AG04449 (cell line): ENCODE measurements around the gene SRBD1.

ENCODE experiments used
- CTCF ChIA-PET: fragments of 350-600 bp; formaldehyde crosslinking; extraction: SDS; loops from one replicate; lab custom pipeline; 2021; ENCODE audit warnings: antibody characterized with exemption; lab: Yijun Ruan, JAX
- POLR2A ChIA-PET: fragments of 400-600, 350-600 bp; formaldehyde crosslinking; extraction: SDS; loops from one replicate; lab custom pipeline; 2020; ENCODE audit warnings: antibody characterized with exemption, inconsistent platforms; lab: Yijun Ruan, JAX
- DNase-seq: peaks from one replicate; pipeline ENCODE4 v3.0.0-alpha.2; 2010; ENCODE audit warnings: low read depth, low spot score
- H3K4me3 ChIP-seq: 2 replicates; pipeline ENCODE4 v1.5.1; 2011; ENCODE audit warnings: low read depth, mild to moderate bottlenecking, control low read depth, low read length
- TF ChIP-seq, protein P1 (sequence below): IDR thresholded peaks from one replicate; pipeline ENCODE4 v1.5.1; 2011; ENCODE audit warnings: mild to moderate bottlenecking, moderate library complexity, low read length, control low read depth, inconsistent platforms; ENCODE audit not compliant: insufficient read depth; ENCODE audit errors: missing control alignments

SRBD1 gene

DNA sequence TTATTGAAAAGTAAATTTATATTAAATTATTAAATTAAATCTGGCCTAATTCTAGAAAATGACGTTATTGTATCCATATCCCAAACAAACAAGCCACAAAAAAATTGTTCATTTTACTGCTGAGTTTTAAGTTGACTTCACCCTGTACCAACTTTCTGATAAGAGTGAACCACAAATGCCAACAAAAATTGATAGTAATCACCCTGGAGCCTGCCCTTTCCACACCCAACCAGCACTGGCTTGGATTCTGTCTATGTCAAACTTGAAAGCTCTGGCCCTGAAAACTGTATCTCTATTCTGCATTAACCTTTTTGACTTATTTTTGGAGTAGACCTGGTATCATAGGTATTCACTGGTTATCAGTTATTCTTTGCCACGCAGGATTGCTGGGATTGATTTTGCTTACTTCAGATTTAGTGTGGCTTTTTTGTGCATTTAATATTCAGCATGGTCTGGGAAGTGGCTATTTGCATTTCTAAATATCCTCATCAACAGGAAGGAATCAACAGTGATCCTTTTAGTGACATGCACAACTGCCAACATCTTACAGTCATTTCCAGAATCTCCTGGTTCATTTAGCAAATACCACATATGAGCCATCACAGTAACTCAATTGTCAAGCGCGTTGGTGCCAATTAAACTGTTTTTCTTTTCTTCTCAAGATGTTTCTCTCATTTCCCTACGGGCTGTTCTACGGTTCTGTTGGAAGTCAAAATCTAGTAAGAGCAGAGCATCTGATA lies 11.4 kb upstream of the SRBD1 start:
- ChIA-PET CTCF (no interaction called here), POLR2A (no interaction called here)
- DNase-seq = no peak
- TF ChIP-seq, protein P1, sequence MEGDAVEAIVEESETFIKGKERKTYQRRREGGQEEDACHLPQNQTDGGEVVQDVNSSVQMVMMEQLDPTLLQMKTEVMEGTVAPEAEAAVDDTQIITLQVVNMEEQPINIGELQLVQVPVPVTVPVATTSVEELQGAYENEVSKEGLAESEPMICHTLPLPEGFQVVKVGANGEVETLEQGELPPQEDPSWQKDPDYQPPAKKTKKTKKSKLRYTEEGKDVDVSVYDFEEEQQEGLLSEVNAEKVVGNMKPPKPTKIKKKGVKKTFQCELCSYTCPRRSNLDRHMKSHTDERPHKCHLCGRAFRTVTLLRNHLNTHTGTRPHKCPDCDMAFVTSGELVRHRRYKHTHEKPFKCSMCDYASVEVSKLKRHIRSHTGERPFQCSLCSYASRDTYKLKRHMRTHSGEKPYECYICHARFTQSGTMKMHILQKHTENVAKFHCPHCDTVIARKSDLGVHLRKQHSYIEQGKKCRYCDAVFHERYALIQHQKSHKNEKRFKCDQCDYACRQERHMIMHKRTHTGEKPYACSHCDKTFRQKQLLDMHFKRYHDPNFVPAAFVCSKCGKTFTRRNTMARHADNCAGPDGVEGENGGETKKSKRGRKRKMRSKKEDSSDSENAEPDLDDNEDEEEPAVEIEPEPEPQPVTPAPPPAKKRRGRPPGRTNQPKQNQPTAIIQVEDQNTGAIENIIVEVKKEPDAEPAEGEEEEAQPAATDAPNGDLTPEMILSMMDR = no peak
- H3K4me3 ChIP-seq = no peak overlapping the region

DNA sequence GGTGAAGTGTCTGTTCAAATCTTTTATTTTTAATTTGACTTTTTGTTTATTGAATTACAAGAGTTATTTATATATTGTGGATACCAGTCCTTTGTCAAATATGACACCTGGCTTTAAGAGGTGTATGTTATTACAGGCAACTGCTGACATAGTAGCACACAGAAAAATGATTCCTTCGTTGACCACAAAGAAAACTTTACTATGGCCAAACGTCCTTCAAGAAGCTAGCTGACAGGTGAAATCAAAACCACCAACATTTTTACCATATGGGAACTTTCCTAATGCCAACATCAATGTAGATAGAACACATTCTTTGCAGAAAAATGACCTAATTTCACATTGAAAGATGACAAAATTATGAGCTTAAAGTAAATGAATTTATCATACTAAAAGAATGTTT lies 6.4 kb upstream of the SRBD1 start:
- TF ChIP-seq, protein P1 = no peak
- ChIA-PET POLR2A (interaction anchor here (0.6 kb wide), 1 partner anchor 161 kb away, joined by 3 read pairs; no protein-coding TSS in a partner anchor), CTCF (no interaction called here)
- no peak overlapping the region for H3K4me3 ChIP-seq
- no peak for DNase-seq

DNA sequence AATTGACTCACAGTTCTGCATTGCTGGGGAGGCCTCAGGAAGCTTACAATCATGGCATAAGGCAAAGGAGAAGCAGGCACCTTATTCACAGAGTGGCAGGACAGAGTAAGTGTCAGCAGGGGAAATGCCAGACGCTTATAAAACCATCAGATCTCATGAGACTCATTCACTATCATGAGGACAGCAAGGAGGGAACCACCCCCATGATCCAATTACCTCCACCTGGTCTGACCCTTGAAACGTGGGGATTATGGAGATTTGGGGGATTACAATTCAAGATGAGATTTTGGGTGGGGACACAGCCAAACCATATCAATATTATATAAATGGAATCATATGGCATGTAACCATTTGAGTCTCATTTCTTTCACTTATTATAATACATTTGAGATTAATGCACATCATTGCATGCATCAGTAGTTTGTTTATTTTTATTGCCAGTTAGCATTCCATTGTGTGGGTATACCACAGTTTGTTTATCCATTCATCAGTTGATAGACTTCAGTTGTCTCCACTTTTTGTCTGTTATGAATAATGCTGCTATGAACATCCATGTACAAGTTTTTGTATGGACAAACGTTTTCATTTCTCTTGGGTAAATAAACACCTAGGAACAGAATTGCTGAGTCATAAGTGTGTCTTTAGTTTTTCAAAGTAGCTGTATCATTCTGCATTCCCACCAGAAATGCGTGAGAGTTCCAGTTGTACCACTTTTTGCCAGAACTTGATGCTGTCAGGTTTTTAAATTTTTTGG lies 5.8 kb upstream of the SRBD1 start:
- TF ChIP-seq, protein P1 = no peak
- POLR2A ChIA-PET = interaction anchor here (0.6 kb wide), 1 partner anchor 162 kb away, joined by 3 read pairs; no protein-coding TSS in a partner anchor
- no peak overlapping the region for H3K4me3 ChIP-seq
- CTCF ChIA-PET = no interaction called here
- no peak for DNase-seq

DNA sequence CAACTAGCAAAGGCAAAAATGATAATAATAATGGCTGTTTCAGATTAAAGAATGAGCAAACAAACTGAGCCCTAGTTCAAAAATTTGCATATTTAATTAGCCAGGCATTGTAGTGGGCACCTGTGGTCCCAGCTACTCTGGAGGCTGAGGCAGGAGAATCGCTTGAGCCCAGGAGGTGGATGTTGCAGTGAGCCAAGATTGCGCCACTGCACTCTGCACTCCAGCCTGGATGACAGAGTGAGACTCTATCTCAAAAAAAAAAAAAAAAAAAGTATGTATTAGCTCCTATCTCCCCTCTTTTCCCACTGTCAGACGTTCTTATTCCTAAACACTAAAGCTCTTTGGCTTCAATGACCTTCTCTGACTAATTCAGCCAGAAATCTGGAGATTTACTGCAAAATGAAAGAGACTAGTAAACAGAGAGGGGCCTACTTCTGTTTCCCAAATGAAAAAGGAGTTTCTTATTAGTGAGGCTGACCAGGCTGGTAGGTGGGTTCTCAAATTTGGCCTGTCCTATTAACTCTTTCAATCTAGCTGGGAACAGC lies 3.9 kb upstream of the SRBD1 start:
- ChIA-PET POLR2A (no interaction called here), CTCF (interaction anchor here (0.7 kb wide), 1 partner anchor 8 kb away, joined by 3 read pairs; no protein-coding TSS in a partner anchor)
- TF ChIP-seq, protein P1 = no peak
- DNase-seq = no peak
- no peak overlapping the region for H3K4me3 ChIP-seq

DNA sequence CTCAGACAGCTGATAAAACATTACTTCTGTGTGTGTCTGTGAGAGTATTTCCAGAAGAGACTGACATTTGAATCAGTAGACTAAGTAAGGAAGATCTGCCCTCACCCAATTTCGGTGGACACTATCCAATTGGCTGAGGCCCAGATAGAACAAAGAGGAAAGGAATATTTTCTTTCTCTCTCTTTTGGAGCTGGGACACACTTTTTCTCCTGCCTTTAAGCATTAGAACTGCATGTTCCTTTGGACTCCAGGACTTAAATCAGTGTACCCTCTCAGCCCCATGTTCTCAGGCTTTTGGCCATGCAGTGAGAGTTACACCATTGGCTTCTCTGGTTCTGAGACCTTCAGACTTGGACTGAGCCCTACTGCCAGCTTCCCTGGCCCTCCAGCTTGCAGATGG lies 3.3 kb upstream of the SRBD1 start:
- CTCF ChIA-PET = no interaction called here
- no peak for DNase-seq
- H3K4me3 ChIP-seq = no peak overlapping the region
- TF ChIP-seq, protein P1 = no peak
- POLR2A ChIA-PET = no interaction called here

DNA sequence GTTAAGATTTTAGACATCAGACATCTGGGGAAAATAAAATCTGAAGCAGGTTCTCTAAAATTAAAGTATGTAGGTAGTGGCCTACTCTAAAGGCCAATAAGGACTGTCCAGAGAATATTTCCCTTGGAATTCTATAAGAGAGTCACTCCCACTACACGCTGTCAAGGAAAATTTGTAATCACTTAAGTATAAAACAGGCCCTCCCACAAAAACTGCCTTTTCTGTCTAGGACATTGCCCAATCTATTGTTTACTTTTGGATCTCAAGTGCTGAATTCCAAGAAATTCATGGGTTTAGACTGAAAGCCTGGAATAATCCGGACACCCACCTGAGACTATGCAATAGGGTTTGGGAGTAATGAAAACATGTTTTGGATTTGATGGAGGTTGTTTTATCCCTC lies 1.7 kb upstream of the SRBD1 start:
- no peak for DNase-seq
- CTCF ChIA-PET = interaction anchor here (0.9 kb wide), 2 partner anchors 26 to 323 kb away, joined by 3 to 4 read pairs; no protein-coding TSS in a partner anchor
- POLR2A ChIA-PET = no interaction called here
- TF ChIP-seq, protein P1 = no peak
- no peak overlapping the region for H3K4me3 ChIP-seq
